ENCODE data around the gene LSM2. TPM values are rescaled to one million over a fixed set of nuclear protein-coding genes. Genes with fewer than 3 reads are reported as not detected.
A peak's percentile ranks its signal among the peaks of the same experiment; 100 is the strongest.

Gene LSM2
- total RNA-seq, 1 donor from 2014 or later, result 45.9 TPM

- peaks cover 35 to 39% (median 36%) of the 10 kb centered on the region in 3 donors for H3K36me3 ChIP-seq (ENCODE audit: control insufficient read depth in 3 of 3, insufficient read depth in 3 of 3, low read length in 3 of 3)
- H3K9me3 ChIP-seq (ENCODE audit: control insufficient read depth in 3 of 3, low read length in 3 of 3), result no peaks in the 10 kb centered on the region
- H3K4me1 ChIP-seq (ENCODE audit: control insufficient read depth in 3 of 3, insufficient read depth in 3 of 3, low read length in 3 of 3), result peaks cover 13 to 32% (median 27%) of the 10 kb centered on the region in 3 donors
- peak overlapping the region in 2 of 3 donors; percentile 71 to 74 for H3K4me3 ChIP-seq (ENCODE audit: low read length in 3 of 3)
- H3K9ac ChIP-seq (ENCODE audit: low read depth in 1 of 3, low read length in 3 of 3), result peak overlapping the region; percentile 79 to 86 (median 84)
- peak overlapping the region; percentile 89 for H3K27ac ChIP-seq (ENCODE audit: low read depth, low read length)
- H3K27me3 ChIP-seq (ENCODE audit: control insufficient read depth in 3 of 3, insufficient read depth in 3 of 3, low read length in 3 of 3), result no peaks in the 10 kb centered on the region
Measured at GRCh38 chr6:31777667-31778050, 29.1 kb downstream of the LSM2 start.

GRCh38 chr6:31776989-31777666 is 29.6 kb downstream of the LSM2 start, which contains the start of gene VWA7:
Gene VWA7 (minus strand): TSS chr6:31777328. CDS start chr6:31776779, 549 bp downstream.
- Histone ChIP-seq H3K4me1 (ENCODE audit: control insufficient read depth in 3 of 3, insufficient read depth in 3 of 3, low read length in 3 of 3) (peaks cover 13 to 32% (median 27%) of the 10 kb centered on the region in 3 donors), H3K4me3 (ENCODE audit: low read length in 3 of 3) (peak within 1 kb of the TSS; percentile 65 to 74 (median 71)), H3K27ac (ENCODE audit: low read depth, low read length) (peak within 1 kb of the TSS; percentile 89), H3K9me3 (ENCODE audit: control insufficient read depth in 3 of 3, low read length in 3 of 3) (no peaks in the 10 kb centered on the region), H3K27me3 (ENCODE audit: control insufficient read depth in 3 of 3, insufficient read depth in 3 of 3, low read length in 3 of 3) (no peaks in the 10 kb centered on the region), H3K9ac (ENCODE audit: low read depth in 1 of 3, low read length in 3 of 3) (peak within 1 kb of the TSS; percentile 79 to 86 (median 84)), H3K36me3 (ENCODE audit: control insufficient read depth in 3 of 3, insufficient read depth in 3 of 3, low read length in 3 of 3) (peaks cover 29 to 34% (median 33%) of the 10 kb centered on the region in 3 donors)

GRCh38 chr6:31776485-31776988 is 30.2 kb downstream of the LSM2 start:
- Histone ChIP-seq H3K4me1 (ENCODE audit: control insufficient read depth in 3 of 3, insufficient read depth in 3 of 3, low read length in 3 of 3) (peaks cover 13 to 32% (median 27%) of the 10 kb centered on the region in 3 donors), H3K9ac (ENCODE audit: low read depth in 1 of 3, low read length in 3 of 3) (peak overlapping the region; percentile 79 to 86 (median 84)), H3K36me3 (ENCODE audit: control insufficient read depth in 3 of 3, insufficient read depth in 3 of 3, low read length in 3 of 3) (peaks cover 23 to 31% (median 28%) of the 10 kb centered on the region in 3 donors), H3K27ac (ENCODE audit: low read depth, low read length) (peak overlapping the region; percentile 89), H3K9me3 (ENCODE audit: control insufficient read depth in 3 of 3, low read length in 3 of 3) (no peaks in the 10 kb centered on the region), H3K27me3 (ENCODE audit: control insufficient read depth in 3 of 3, insufficient read depth in 3 of 3, low read length in 3 of 3) (no peaks in the 10 kb centered on the region), H3K4me3 (ENCODE audit: low read length in 3 of 3) (peak overlapping the region; percentile 65 to 74 (median 71))

GRCh38 chr6:31775633-31776484 is 30.9 kb downstream of the LSM2 start:
- Histone ChIP-seq H3K27me3 (ENCODE audit: control insufficient read depth in 3 of 3, insufficient read depth in 3 of 3, low read length in 3 of 3) (no peaks in the 10 kb centered on the region), H3K9ac (ENCODE audit: low read depth in 1 of 3, low read length in 3 of 3) (peak overlapping the region in 2 of 3 donors; percentile 84 to 86), H3K4me3 (ENCODE audit: low read length in 3 of 3) (peak overlapping the region in 1 of 3 donors; percentile 71), H3K9me3 (ENCODE audit: control insufficient read depth in 3 of 3, low read length in 3 of 3) (no peaks in the 10 kb centered on the region), H3K27ac (ENCODE audit: low read depth, low read length) (peak overlapping the region; percentile 89), H3K36me3 (ENCODE audit: control insufficient read depth in 3 of 3, insufficient read depth in 3 of 3, low read length in 3 of 3) (peaks cover 18 to 24% (median 22%) of the 10 kb centered on the region in 3 donors), H3K4me1 (ENCODE audit: control insufficient read depth in 3 of 3, insufficient read depth in 3 of 3, low read length in 3 of 3) (peaks cover 13 to 32% (median 27%) of the 10 kb centered on the region in 3 donors)

- peak overlapping the region; percentile 89 for H3K27ac ChIP-seq (ENCODE audit: low read depth, low read length)
- peak overlapping the region in 1 of 3 donors; percentile 33 for H3K9ac ChIP-seq (ENCODE audit: low read depth in 1 of 3, low read length in 3 of 3)
- no peaks in the 10 kb centered on the region for H3K9me3 ChIP-seq (ENCODE audit: control insufficient read depth in 3 of 3, low read length in 3 of 3)
- no peaks in the 10 kb centered on the region for H3K27me3 ChIP-seq (ENCODE audit: control insufficient read depth in 3 of 3, insufficient read depth in 3 of 3, low read length in 3 of 3)
- H3K4me1 ChIP-seq (ENCODE audit: control insufficient read depth in 3 of 3, insufficient read depth in 3 of 3, low read length in 3 of 3), result peaks cover 13 to 32% (median 27%) of the 10 kb centered on the region in 3 donors
- no peak overlapping the region for H3K4me3 ChIP-seq (ENCODE audit: low read length in 3 of 3)
- H3K36me3 ChIP-seq (ENCODE audit: control insufficient read depth in 3 of 3, insufficient read depth in 3 of 3, low read length in 3 of 3), result peaks cover 12 to 18% (median 15%) of the 10 kb centered on the region in 3 donors
Measured at GRCh38 chr6:31775184-31775583, 31.6 kb downstream of the LSM2 start.

- Histone ChIP-seq H3K36me3 (ENCODE audit: control insufficient read depth in 3 of 3, insufficient read depth in 3 of 3, low read length in 3 of 3) (peaks cover 8 to 13% (median 9%) of the 10 kb centered on the region in 3 donors), H3K4me1 (ENCODE audit: control insufficient read depth in 3 of 3, insufficient read depth in 3 of 3, low read length in 3 of 3) (peaks cover 7 to 23% (median 22%) of the 10 kb centered on the region in 3 donors), H3K27ac (ENCODE audit: low read depth, low read length) (no peak overlapping the region), H3K27me3 (ENCODE audit: control insufficient read depth in 3 of 3, insufficient read depth in 3 of 3, low read length in 3 of 3) (no peaks in the 10 kb centered on the region), H3K9me3 (ENCODE audit: control insufficient read depth in 3 of 3, low read length in 3 of 3) (no peaks in the 10 kb centered on the region), H3K4me3 (ENCODE audit: low read length in 3 of 3) (no peak overlapping the region), H3K9ac (ENCODE audit: low read depth in 1 of 3, low read length in 3 of 3) (no peak overlapping the region)
Measured at GRCh38 chr6:31771992-31772358, 34.8 kb downstream of the LSM2 start.

- Histone ChIP-seq H3K4me1 (ENCODE audit: control insufficient read depth in 3 of 3, insufficient read depth in 3 of 3, low read length in 3 of 3) (peaks cover 2 to 13% (median 13%) of the 10 kb centered on the region in 3 donors), H3K9ac (ENCODE audit: low read depth in 1 of 3, low read length in 3 of 3) (no peak overlapping the region), H3K27ac (ENCODE audit: low read depth, low read length) (no peak overlapping the region), H3K36me3 (ENCODE audit: control insufficient read depth in 3 of 3, insufficient read depth in 3 of 3, low read length in 3 of 3) (peaks cover 12 to 17% (median 14%) of the 10 kb centered on the region in 3 donors), H3K9me3 (ENCODE audit: control insufficient read depth in 3 of 3, low read length in 3 of 3) (no peaks in the 10 kb centered on the region), H3K4me3 (ENCODE audit: low read length in 3 of 3) (no peak overlapping the region), H3K27me3 (ENCODE audit: control insufficient read depth in 3 of 3, insufficient read depth in 3 of 3, low read length in 3 of 3) (no peaks in the 10 kb centered on the region)
Measured at GRCh38 chr6:31770860-31771259, 35.9 kb downstream of the LSM2 start.

GRCh38 chr6:31769684-31770371 is 36.9 kb downstream of the LSM2 start:
- H3K36me3 ChIP-seq (ENCODE audit: control insufficient read depth in 3 of 3, insufficient read depth in 3 of 3, low read length in 3 of 3), result peaks cover 12 to 17% (median 16%) of the 10 kb centered on the region in 3 donors
- no peaks in the 10 kb centered on the region for H3K9me3 ChIP-seq (ENCODE audit: control insufficient read depth in 3 of 3, low read length in 3 of 3)
- H3K9ac ChIP-seq (ENCODE audit: low read depth in 1 of 3, low read length in 3 of 3), result no peak overlapping the region
- no peak overlapping the region for H3K4me3 ChIP-seq (ENCODE audit: low read length in 3 of 3)
- no peaks in the 10 kb centered on the region for H3K27me3 ChIP-seq (ENCODE audit: control insufficient read depth in 3 of 3, insufficient read depth in 3 of 3, low read length in 3 of 3)
- no peak overlapping the region for H3K27ac ChIP-seq (ENCODE audit: low read depth, low read length)
- peaks cover 2 to 9% (median 8%) of the 10 kb centered on the region in 3 donors for H3K4me1 ChIP-seq (ENCODE audit: control insufficient read depth in 3 of 3, insufficient read depth in 3 of 3, low read length in 3 of 3)
